ENCODE measurements around the gene WWC1. TPM values are rescaled to one million over a fixed set of nuclear protein-coding genes. Genes with fewer than 3 reads are reported as not detected.

WWC1 gene
- total RNA-seq, 1 donor from 2014 or later = 0.52 TPM

DNA sequence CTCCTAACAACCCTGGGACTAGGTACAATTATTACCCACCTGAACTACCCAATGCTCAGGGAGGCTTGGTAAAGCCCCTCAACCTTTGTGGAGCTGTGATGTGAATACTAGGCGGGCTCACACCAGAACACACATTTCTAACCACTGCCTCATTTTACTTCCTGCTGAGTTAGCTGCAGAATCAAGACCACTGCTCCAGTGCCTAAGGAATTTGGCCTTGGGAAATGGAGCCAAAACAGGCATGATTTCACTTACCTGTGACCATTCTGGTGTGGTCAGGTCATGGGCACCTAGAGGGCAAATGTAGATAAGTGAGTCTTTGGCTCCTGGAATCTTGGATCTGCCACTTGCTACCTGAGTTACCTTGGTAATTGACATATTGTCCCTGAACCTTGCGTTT, 5.2 kb downstream of the WWC1 start:
- Histone ChIP-seq H3K9me3 (ENCODE audit: control insufficient read depth in 3 of 3, low read length in 3 of 3) (peaks cover 0 to 2% (median 0%) of the 10 kb centered on the region in 3 donors), H3K27me3 (ENCODE audit: control insufficient read depth in 3 of 3, insufficient read depth in 3 of 3, low read length in 3 of 3) (peaks cover 19 to 30% (median 26%) of the 10 kb centered on the region in 3 donors), H3K4me1 (ENCODE audit: control insufficient read depth in 3 of 3, insufficient read depth in 3 of 3, low read length in 3 of 3) (no peaks in the 10 kb centered on the region), H3K4me3 (ENCODE audit: low read length in 3 of 3) (no peak overlapping the region), H3K27ac (ENCODE audit: low read depth, low read length) (no peak overlapping the region), H3K9ac (ENCODE audit: low read depth in 1 of 3, low read length in 3 of 3) (no peak overlapping the region), H3K36me3 (ENCODE audit: control insufficient read depth in 3 of 3, insufficient read depth in 3 of 3, low read length in 3 of 3) (no peaks in the 10 kb centered on the region)

DNA sequence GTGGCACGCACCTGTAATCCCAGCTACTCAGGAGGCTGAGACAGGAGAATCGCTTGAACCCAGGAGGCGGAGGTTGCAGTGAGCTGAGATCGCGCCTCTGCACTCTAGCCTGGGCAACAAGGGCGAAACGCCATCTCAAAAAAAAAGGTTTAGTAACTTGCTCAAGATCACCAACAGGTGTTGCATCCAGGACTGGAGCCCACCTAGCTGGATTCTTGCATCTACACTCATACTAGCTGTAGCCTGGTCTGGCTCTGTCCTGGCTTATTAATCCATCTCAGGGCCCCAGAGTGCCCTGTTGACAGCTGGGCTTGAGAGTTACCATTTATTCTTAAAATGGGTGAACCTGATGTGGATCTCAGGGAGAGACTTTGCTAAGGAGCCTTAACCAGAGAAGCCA, 7.5 kb downstream of the WWC1 start:
- peaks cover 0 to 2% (median 0%) of the 10 kb centered on the region in 3 donors for H3K9me3 ChIP-seq (ENCODE audit: control insufficient read depth in 3 of 3, low read length in 3 of 3)
- H3K9ac ChIP-seq (ENCODE audit: low read depth in 1 of 3, low read length in 3 of 3) = no peak overlapping the region
- H3K4me3 ChIP-seq (ENCODE audit: low read length in 3 of 3) = no peak overlapping the region
- H3K36me3 ChIP-seq (ENCODE audit: control insufficient read depth in 3 of 3, insufficient read depth in 3 of 3, low read length in 3 of 3) = no peaks in the 10 kb centered on the region
- H3K4me1 ChIP-seq (ENCODE audit: control insufficient read depth in 3 of 3, insufficient read depth in 3 of 3, low read length in 3 of 3) = no peaks in the 10 kb centered on the region
- H3K27ac ChIP-seq (ENCODE audit: low read depth, low read length) = no peak overlapping the region
- H3K27me3 ChIP-seq (ENCODE audit: control insufficient read depth in 3 of 3, insufficient read depth in 3 of 3, low read length in 3 of 3) = peaks cover 5 to 17% (median 16%) of the 10 kb centered on the region in 3 donors

DNA sequence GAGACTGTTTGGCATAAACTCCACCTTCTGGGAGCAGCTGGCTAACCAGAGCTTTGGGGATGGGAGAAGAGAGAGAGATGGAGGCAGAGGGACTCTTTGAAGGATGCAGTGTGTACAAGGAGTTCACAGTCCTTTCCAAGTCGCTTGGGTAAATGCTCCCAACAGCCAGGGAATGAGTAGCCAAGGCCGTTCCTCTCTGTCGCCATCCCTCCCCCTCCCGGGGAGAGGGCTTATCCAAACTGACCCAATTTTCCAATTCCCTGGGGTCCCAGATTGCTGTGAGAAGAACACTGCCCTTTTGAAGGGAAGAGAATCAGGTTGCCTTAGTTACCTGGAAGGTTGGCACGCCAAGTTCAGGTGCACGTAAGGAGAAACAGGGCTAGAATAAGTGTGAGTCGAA, 7.9 kb downstream of the WWC1 start:
- Histone ChIP-seq H3K9ac (ENCODE audit: low read depth in 1 of 3, low read length in 3 of 3) (no peak overlapping the region), H3K27ac (ENCODE audit: low read depth, low read length) (no peak overlapping the region), H3K4me1 (ENCODE audit: control insufficient read depth in 3 of 3, insufficient read depth in 3 of 3, low read length in 3 of 3) (no peaks in the 10 kb centered on the region), H3K36me3 (ENCODE audit: control insufficient read depth in 3 of 3, insufficient read depth in 3 of 3, low read length in 3 of 3) (no peaks in the 10 kb centered on the region), H3K9me3 (ENCODE audit: control insufficient read depth in 3 of 3, low read length in 3 of 3) (peaks cover 0 to 2% (median 0%) of the 10 kb centered on the region in 3 donors), H3K4me3 (ENCODE audit: low read length in 3 of 3) (no peak overlapping the region), H3K27me3 (ENCODE audit: control insufficient read depth in 3 of 3, insufficient read depth in 3 of 3, low read length in 3 of 3) (peaks cover under 1 to 13% (median 12%) of the 10 kb centered on the region in 3 donors)

DNA sequence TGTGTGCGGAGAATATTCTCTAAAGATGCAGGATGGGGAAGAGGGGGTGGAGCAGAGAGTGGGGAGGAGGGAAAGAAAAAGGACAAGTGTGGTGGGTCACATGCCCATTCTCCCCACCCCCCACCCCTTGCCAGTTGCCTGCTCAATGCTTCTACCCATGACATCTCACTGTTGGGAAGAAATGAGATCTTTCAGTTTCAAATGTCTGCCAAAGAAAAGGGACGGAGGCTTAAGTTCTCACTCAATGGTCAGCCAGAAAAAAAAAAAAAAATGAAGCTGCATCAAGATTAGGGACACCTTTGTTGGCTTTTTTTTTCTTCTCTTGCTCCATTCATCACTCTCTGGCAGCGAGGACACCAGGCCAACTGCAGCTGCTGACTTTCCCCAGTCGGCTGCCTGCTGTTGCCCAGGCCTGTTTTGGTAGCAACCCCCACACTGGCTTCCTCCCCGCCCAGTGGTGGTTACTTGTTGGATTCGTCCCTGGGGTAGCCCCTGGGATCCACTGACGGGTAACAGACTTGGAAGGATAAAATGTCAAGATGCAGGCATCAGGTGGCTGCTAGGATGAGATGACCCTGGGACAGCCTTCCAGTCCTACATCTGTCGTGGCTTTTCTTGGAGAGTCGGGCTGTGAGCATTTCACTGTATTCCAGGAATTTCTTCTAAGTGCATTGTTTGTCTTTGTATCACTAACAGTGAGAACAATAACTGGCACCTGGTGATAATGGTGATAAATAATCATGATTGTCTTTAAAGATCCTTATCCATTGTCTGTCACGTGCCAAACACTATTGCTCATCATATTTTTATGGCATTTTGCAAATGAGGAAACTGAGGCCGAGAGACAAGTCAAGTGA, 9.1 kb downstream of the WWC1 start:
- Histone ChIP-seq H3K27me3 (ENCODE audit: control insufficient read depth in 3 of 3, insufficient read depth in 3 of 3, low read length in 3 of 3) (peaks cover 0 to 8% (median 4%) of the 10 kb centered on the region in 3 donors), H3K4me1 (ENCODE audit: control insufficient read depth in 3 of 3, insufficient read depth in 3 of 3, low read length in 3 of 3) (no peaks in the 10 kb centered on the region), H3K4me3 (ENCODE audit: low read length in 3 of 3) (no peak overlapping the region), H3K9ac (ENCODE audit: low read depth in 1 of 3, low read length in 3 of 3) (no peak overlapping the region), H3K27ac (ENCODE audit: low read depth, low read length) (no peak overlapping the region), H3K36me3 (ENCODE audit: control insufficient read depth in 3 of 3, insufficient read depth in 3 of 3, low read length in 3 of 3) (no peaks in the 10 kb centered on the region), H3K9me3 (ENCODE audit: control insufficient read depth in 3 of 3, low read length in 3 of 3) (peaks cover 0 to 2% (median 0%) of the 10 kb centered on the region in 3 donors)

DNA sequence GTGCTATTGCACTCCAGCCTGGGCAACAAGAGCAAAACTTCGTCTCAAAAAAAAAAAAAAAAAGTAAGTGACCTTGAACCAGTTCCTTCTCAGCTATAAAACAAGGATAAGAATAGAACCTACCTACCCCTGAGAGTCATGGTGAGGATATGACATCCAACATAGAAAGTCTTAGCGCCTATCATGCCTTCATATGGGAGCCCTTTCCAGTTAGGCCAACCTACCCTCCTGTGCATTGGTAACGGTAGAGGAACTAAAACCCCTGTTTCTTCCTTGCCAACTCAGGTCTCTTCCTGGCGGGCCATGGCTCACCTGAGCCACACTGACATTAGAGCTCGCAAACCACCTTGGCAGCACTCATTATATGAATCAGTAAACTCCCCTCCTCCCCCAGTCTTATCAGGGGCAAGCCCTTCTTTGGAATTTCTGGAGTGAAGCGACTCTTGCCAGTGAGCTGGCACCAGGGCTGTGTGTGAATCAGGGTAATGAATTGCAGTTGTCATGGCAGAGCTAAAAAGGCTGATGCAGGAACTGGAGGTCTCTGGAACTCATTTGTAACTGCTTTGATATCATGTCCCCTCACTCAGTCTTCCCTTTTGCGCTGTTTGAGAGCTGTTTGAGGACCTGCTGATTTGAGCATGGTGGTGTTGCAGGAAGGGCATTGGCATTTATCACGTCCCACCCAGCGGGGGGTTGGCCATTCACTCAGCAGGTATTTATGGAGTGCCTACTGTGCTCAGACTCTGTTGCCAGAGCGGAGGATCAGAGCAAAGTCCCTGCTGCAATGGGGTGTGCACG, 10.3 kb downstream of the WWC1 start:
- no peak overlapping the region for H3K4me3 ChIP-seq (ENCODE audit: low read length in 3 of 3)
- no peak overlapping the region for H3K9ac ChIP-seq (ENCODE audit: low read depth in 1 of 3, low read length in 3 of 3)
- H3K27me3 ChIP-seq (ENCODE audit: control insufficient read depth in 3 of 3, insufficient read depth in 3 of 3, low read length in 3 of 3) = peaks cover 0 to 8% (median 4%) of the 10 kb centered on the region in 3 donors
- H3K4me1 ChIP-seq (ENCODE audit: control insufficient read depth in 3 of 3, insufficient read depth in 3 of 3, low read length in 3 of 3) = no peaks in the 10 kb centered on the region
- peaks cover 0 to 2% (median 0%) of the 10 kb centered on the region in 3 donors for H3K9me3 ChIP-seq (ENCODE audit: control insufficient read depth in 3 of 3, low read length in 3 of 3)
- no peak overlapping the region for H3K27ac ChIP-seq (ENCODE audit: low read depth, low read length)
- H3K36me3 ChIP-seq (ENCODE audit: control insufficient read depth in 3 of 3, insufficient read depth in 3 of 3, low read length in 3 of 3) = no peaks in the 10 kb centered on the region

DNA sequence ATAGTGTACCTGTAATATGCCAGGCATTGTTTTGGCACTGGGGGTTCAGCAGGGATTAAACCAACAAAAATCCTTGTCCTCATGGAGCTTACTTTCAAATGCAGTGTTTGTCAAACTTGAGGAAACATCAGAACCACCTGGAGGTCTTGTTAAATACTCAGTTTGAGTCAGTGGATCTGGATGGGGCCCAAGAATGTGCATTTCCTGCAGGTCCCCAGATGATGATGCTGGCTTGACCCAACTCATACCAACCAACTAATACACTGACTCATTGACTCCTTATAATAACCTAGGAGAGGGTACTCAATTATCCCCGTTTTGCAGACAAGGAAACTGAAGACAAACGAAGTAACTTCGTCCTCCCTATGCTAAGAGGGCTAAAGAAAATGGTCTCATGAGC, 11.3 kb downstream of the WWC1 start:
- H3K27ac ChIP-seq (ENCODE audit: low read depth, low read length) = no peak overlapping the region
- no peak overlapping the region for H3K9ac ChIP-seq (ENCODE audit: low read depth in 1 of 3, low read length in 3 of 3)
- no peaks in the 10 kb centered on the region for H3K4me1 ChIP-seq (ENCODE audit: control insufficient read depth in 3 of 3, insufficient read depth in 3 of 3, low read length in 3 of 3)
- peaks cover 0 to 4% (median 4%) of the 10 kb centered on the region in 3 donors for H3K27me3 ChIP-seq (ENCODE audit: control insufficient read depth in 3 of 3, insufficient read depth in 3 of 3, low read length in 3 of 3)
- no peaks in the 10 kb centered on the region for H3K36me3 ChIP-seq (ENCODE audit: control insufficient read depth in 3 of 3, insufficient read depth in 3 of 3, low read length in 3 of 3)
- H3K9me3 ChIP-seq (ENCODE audit: control insufficient read depth in 3 of 3, low read length in 3 of 3) = peaks cover 0 to 2% (median 0%) of the 10 kb centered on the region in 3 donors
- no peak overlapping the region for H3K4me3 ChIP-seq (ENCODE audit: low read length in 3 of 3)

DNA sequence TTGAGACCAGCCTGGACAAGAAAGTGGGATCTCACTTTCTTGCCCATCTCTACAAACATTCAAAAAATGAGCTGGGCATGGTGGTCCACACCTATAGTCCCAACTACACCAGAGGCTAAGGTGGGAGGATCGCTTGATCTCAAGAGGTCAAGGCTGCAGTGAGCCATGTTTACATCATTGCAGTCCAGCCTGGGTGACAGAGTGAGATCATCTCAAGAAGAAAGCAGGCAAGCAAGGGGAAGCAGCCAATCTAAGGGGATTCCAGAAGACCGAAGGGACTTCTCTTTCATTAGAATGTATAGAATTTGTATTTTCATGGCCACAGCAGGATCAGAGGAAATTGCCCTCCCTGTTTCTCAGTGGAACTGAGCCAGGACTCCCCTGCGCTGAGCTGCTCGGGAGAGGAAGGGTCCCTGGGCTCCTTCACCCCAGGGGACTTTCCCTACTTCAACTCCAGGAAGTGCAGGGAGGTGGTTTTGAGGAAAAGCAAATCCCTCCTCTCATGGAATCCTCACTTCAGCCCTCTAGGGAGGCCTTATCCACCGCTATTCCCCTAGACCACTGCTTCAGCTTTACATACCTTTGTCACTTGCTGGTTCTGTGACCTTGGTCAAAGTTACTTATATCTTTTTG, 12.1 kb downstream of the WWC1 start:
- Histone ChIP-seq H3K4me3 (ENCODE audit: low read length in 3 of 3) (no peak overlapping the region), H3K36me3 (ENCODE audit: control insufficient read depth in 3 of 3, insufficient read depth in 3 of 3, low read length in 3 of 3) (no peaks in the 10 kb centered on the region), H3K9ac (ENCODE audit: low read depth in 1 of 3, low read length in 3 of 3) (no peak overlapping the region), H3K4me1 (ENCODE audit: control insufficient read depth in 3 of 3, insufficient read depth in 3 of 3, low read length in 3 of 3) (no peaks in the 10 kb centered on the region), H3K9me3 (ENCODE audit: control insufficient read depth in 3 of 3, low read length in 3 of 3) (peaks cover 0 to 2% (median 0%) of the 10 kb centered on the region in 3 donors), H3K27me3 (ENCODE audit: control insufficient read depth in 3 of 3, insufficient read depth in 3 of 3, low read length in 3 of 3) (peaks cover 0 to 4% (median 4%) of the 10 kb centered on the region in 3 donors), H3K27ac (ENCODE audit: low read depth, low read length) (no peak overlapping the region)

DNA sequence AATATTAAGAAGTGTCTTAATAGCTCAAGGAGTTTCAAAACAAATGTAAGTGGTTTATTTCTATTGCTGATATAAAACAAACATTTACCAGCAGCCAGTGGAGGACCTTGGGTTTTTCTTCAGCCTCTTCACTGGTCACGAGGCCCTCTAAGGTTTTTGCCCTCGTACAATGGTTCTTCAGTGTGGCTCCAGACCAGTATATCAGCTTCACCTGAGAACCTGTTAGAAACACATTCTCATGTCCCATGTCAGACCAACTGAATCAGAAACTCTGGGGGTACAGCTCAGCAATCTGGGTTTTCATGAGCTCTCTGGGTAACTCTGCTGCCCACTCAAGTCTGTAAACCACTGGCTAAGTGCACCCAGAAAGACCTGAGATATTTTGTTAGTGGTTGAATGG, 12.9 kb downstream of the WWC1 start:
- Histone ChIP-seq H3K36me3 (ENCODE audit: control insufficient read depth in 3 of 3, insufficient read depth in 3 of 3, low read length in 3 of 3) (no peaks in the 10 kb centered on the region), H3K9me3 (ENCODE audit: control insufficient read depth in 3 of 3, low read length in 3 of 3) (peaks cover 0 to 2% (median 0%) of the 10 kb centered on the region in 3 donors), H3K27ac (ENCODE audit: low read depth, low read length) (no peak overlapping the region), H3K27me3 (ENCODE audit: control insufficient read depth in 3 of 3, insufficient read depth in 3 of 3, low read length in 3 of 3) (peaks cover 0 to under 1% (median 0%) of the 10 kb centered on the region in 3 donors), H3K4me3 (ENCODE audit: low read length in 3 of 3) (no peak overlapping the region), H3K9ac (ENCODE audit: low read depth in 1 of 3, low read length in 3 of 3) (no peak overlapping the region), H3K4me1 (ENCODE audit: control insufficient read depth in 3 of 3, insufficient read depth in 3 of 3, low read length in 3 of 3) (no peaks in the 10 kb centered on the region)

DNA sequence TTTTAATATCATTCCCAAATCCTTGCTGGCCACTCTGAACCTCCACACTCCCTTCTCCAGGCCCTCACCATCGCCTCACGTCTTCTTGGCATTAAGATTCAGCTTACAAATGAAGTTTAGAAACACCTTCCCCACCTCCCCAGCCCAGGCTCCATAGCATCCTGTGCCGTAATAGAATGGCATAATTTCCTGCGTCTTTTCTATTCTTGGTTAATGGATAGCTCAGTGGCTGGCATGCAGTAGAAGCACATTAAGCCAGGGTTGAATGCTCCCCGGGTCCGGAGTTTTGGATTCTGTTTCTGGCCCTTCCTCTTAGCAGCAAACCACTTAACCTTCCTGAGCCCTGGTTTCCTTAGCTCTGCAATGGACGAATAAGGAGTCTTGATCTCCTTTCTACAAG, 13.8 kb downstream of the WWC1 start:
- Histone ChIP-seq H3K9me3 (ENCODE audit: control insufficient read depth in 3 of 3, low read length in 3 of 3) (no peaks in the 10 kb centered on the region), H3K27ac (ENCODE audit: low read depth, low read length) (no peak overlapping the region), H3K4me1 (ENCODE audit: control insufficient read depth in 3 of 3, insufficient read depth in 3 of 3, low read length in 3 of 3) (no peaks in the 10 kb centered on the region), H3K4me3 (ENCODE audit: low read length in 3 of 3) (no peak overlapping the region), H3K36me3 (ENCODE audit: control insufficient read depth in 3 of 3, insufficient read depth in 3 of 3, low read length in 3 of 3) (no peaks in the 10 kb centered on the region), H3K9ac (ENCODE audit: low read depth in 1 of 3, low read length in 3 of 3) (no peak overlapping the region), H3K27me3 (ENCODE audit: control insufficient read depth in 3 of 3, insufficient read depth in 3 of 3, low read length in 3 of 3) (no peaks in the 10 kb centered on the region)

Data from skeletal muscle tissue (tissue), 4 donors.